Measurements from ENCODE around the gene ATG2A.

DNA sequence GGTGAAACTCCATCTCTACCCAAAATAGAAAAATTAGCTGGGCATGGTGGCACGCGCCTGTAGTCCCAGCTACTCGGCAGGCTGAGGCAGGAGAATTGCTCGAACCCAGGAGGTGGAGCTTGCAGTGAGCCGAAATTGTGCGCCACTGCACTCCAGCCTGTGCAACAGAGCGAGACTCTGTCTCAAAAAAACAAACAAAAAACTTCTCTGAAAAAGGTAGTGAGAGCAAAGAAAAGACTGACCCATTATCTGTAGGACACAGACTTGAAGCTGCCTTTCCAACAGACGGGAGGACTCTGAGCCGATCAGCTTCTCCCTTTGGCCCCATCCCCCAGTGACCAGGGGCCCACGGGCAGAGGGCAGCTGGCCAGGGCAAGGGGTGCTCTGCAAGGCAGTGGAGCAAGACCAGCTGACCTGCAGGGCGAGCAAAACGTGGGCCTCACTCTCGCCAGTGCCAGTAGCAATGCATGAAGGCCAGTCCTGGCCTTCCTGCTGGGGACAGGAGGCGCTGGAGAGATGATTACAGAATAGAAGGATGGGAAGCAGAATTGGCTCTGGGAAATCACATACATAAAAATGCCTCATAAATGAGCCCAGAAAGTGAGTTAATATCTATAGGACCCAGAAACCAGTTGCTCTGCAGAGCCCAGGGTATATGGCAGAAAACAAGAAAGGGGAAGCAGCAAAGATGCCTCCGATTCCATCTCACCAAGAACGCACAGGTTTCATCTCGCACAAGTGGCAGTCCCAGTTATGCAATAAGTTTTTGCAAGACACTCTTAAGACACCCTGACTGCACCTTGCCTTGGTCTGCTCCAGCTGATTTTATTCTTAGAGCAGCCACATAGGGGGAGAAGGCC, 41.4 kb downstream of the ATG2A start:
- TF ChIP-seq, protein P1, sequence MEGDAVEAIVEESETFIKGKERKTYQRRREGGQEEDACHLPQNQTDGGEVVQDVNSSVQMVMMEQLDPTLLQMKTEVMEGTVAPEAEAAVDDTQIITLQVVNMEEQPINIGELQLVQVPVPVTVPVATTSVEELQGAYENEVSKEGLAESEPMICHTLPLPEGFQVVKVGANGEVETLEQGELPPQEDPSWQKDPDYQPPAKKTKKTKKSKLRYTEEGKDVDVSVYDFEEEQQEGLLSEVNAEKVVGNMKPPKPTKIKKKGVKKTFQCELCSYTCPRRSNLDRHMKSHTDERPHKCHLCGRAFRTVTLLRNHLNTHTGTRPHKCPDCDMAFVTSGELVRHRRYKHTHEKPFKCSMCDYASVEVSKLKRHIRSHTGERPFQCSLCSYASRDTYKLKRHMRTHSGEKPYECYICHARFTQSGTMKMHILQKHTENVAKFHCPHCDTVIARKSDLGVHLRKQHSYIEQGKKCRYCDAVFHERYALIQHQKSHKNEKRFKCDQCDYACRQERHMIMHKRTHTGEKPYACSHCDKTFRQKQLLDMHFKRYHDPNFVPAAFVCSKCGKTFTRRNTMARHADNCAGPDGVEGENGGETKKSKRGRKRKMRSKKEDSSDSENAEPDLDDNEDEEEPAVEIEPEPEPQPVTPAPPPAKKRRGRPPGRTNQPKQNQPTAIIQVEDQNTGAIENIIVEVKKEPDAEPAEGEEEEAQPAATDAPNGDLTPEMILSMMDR (conservative IDR thresholded peaks at IDR 0.05; ENCODE audit: low read depth, low read length): no peak
- TF ChIP-seq EZH2 (IDR thresholded peaks at IDR 0.05; ENCODE audit: borderline replicate concordance, low read depth, low read length, poor library complexity, severe bottlenecking): no peak

Measured in A673 (cell line).